WERI-Rb-1 (cell line): ENCODE results near the gene TNK2.
"Not testable (repeated sequence)": the region's sequence is repeated elsewhere in the genome, so short reads cannot be mapped to it uniquely, and the experiment has no call there.

Experiments
- DNase-seq: peaks from one replicate; pipeline ENCODE4 v3.0.0-alpha.2; 2020
- H3K27ac ChIP-seq: fragments of 250-450 bp; sonication (Bioruptor Pico); 2 replicates; pipeline ENCODE4 v1.5.1; 2020; ENCODE audit warnings: mild to moderate bottlenecking, moderate library complexity
- H3K27me3 ChIP-seq: fragments of 250-450 bp; sonication (Bioruptor Pico); 2 replicates; pipeline ENCODE4 v1.5.1; 2021; ENCODE audit warnings: mild to moderate bottlenecking, low read depth, moderate library complexity; ENCODE audit not compliant: insufficient read depth, severe bottlenecking
- H3K36me3 ChIP-seq: fragments of 250-450 bp; sonication (Bioruptor Pico); 2 replicates; pipeline ENCODE4 v1.5.1; 2020; ENCODE audit warnings: mild to moderate bottlenecking, moderate library complexity
- H3K4me3 ChIP-seq: 2 replicates; pipeline ENCODE4 v1.5.1; 2011; ENCODE audit warnings: low read depth, mild to moderate bottlenecking, control low read depth, low read length
- H3K9me3 ChIP-seq: fragments of 250-450 bp; sonication (Bioruptor Pico); 2 replicates; pipeline ENCODE4 v1.5.1; 2021; ENCODE audit warnings: mild to moderate bottlenecking, moderate library complexity; ENCODE audit not compliant: severe bottlenecking
- CTCF ChIP-seq: IDR thresholded peaks from 2 replicates; pipeline ENCODE4 v1.5.1; 2011; ENCODE audit warnings: low read depth, mild to moderate bottlenecking, control low read depth, inconsistent platforms, low read length

TNK2 gene

DNA sequence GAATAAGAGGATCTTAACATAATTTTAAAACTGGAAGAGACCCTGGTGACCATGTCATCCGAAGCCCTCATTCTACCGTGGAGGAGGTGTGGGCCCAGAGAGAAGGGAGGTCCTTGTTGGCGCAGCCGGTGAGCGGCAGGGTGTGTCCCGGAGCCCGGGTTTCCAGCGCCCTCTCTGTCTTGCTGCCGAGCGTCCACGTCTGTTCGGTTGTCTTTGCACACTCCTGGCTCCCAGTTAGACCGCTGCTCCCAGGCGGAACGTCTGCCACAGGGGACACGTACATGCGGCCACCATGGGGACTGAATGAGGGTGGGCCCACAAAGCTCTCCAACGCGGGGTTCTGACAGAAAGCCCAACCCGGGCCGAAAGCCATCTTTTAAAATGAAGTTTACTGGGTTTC is 90.0 kb downstream of the TNK2 start:
- H3K27ac ChIP-seq: no peak overlapping the region
- no peak for TF ChIP-seq CTCF
- H3K36me3 ChIP-seq: no peaks in the 10 kb centered on the region
- H3K9me3 ChIP-seq: no peaks in the 10 kb centered on the region
- no peaks in the 10 kb centered on the region for H3K27me3 ChIP-seq
- no peak for DNase-seq
- no peak overlapping the region for H3K4me3 ChIP-seq

GRCh38 chr3:195817578-195818135 is 90.7 kb downstream of the TNK2 start:
- H3K27ac ChIP-seq: no peak overlapping the region
- no peaks in the 10 kb centered on the region for H3K9me3 ChIP-seq
- H3K36me3 ChIP-seq: no peaks in the 10 kb centered on the region
- no peak overlapping the region for H3K4me3 ChIP-seq
- no peak for DNase-seq
- no peaks in the 10 kb centered on the region for H3K27me3 ChIP-seq
- no peak for TF ChIP-seq CTCF

- DNase-seq, H3K4me3 ChIP-seq, H3K36me3 ChIP-seq: not testable (repeated sequence)
Measured at GRCh38 chr3:195816276-195816913, 92.0 kb downstream of the TNK2 start.

GRCh38 chr3:195815169-195815771 is 93.1 kb downstream of the TNK2 start:
- DNase-seq: no peak
- TF ChIP-seq CTCF: no peak
- H3K27me3 ChIP-seq: no peaks in the 10 kb centered on the region
- no peaks in the 10 kb centered on the region for H3K36me3 ChIP-seq
- H3K4me3 ChIP-seq: no peak overlapping the region
- no peak overlapping the region for H3K27ac ChIP-seq
- H3K9me3 ChIP-seq: no peaks in the 10 kb centered on the region

More at GRCh38 chr3:195816276-195816913, 92.0 kb downstream of the TNK2 start:
- H3K9me3 ChIP-seq, H3K27ac ChIP-seq, H3K27me3 ChIP-seq: not testable (repeated sequence)

DNA sequence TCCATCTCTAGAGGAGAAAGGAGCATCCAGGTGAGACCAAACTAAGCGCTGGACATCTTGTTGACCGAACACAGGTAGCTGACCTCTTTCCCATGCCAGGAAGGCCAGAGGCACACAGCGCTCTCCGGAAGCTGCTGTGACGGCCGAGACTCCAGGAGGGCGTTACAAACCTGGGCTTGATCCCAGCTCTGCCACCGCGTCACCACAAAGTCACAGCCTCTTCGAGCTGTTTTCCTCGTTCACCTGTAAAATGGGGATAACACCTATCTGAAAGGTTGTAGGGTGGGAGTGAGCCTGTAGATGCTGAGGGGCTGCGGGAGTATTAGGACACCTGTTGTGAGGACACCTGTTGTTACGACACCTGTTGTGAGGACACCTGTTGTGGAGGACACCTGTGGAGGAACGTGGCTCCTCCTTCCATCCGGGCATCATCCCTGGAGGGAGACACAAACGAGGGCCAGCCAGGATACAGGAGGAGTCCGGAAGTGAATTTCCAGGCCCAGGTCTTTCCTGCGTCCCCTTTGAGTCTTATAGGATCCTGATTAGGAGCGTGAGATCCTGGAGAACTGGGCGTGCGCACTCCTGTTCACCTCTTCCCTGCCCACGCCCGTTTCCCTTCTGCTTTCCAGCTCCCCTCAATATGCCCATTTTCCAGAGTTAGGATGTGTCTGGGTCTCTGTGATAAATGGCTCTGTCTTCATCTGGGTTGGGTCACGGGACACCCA is 94.3 kb downstream of the TNK2 start:
- H3K27ac ChIP-seq: no peak overlapping the region
- H3K36me3 ChIP-seq: no peaks in the 10 kb centered on the region
- no peaks in the 10 kb centered on the region for H3K27me3 ChIP-seq
- H3K4me3 ChIP-seq: no peak overlapping the region
- DNase-seq: no peak
- TF ChIP-seq CTCF: no peak
- H3K9me3 ChIP-seq: no peaks in the 10 kb centered on the region
